Measurements from ENCODE around the gene ATG9A. TPM values are rescaled to one million over a fixed set of nuclear protein-coding genes. Genes with fewer than 3 reads are reported as not detected.

ATG9A gene
- total RNA-seq, 1 donor: 38.4 TPM

GRCh38 chr2:219234331-219234730 lies 4.9 kb upstream of the ATG9A start:
- H3K4me3 ChIP-seq (ENCODE audit: low read depth, low read length): no peak overlapping the region
- no peak for TF ChIP-seq CTCF (IDR thresholded peaks at IDR 0.05; ENCODE audit: insufficient read depth, low read depth, low read length)
- no peak for DNase-seq (ENCODE audit: low read depth)

- DNase-seq (ENCODE audit: low read depth): peak; percentile 64
- TF ChIP-seq CTCF (IDR thresholded peaks at IDR 0.05; ENCODE audit: insufficient read depth, low read depth, low read length): no peak
- H3K4me3 ChIP-seq (ENCODE audit: low read depth, low read length): peak overlapping the region; percentile 76
These were observed 664 bp upstream of the ATG9A start for GRCh38 chr2:219230059-219230540.

- peak overlapping the region; percentile 76 for H3K4me3 ChIP-seq (ENCODE audit: low read depth, low read length)
- no peak for DNase-seq (ENCODE audit: low read depth)
- no peak for TF ChIP-seq CTCF (IDR thresholded peaks at IDR 0.05; ENCODE audit: insufficient read depth, low read depth, low read length)
These were observed 528 bp downstream of the ATG9A start for GRCh38 chr2:219228911-219229304.

GRCh38 chr2:219228041-219228910 lies 1.2 kb downstream of the ATG9A start:
- H3K4me3 ChIP-seq (ENCODE audit: low read depth, low read length): peak overlapping the region; percentile 76
- peak; percentile 7 for DNase-seq (ENCODE audit: low read depth)
- TF ChIP-seq CTCF (IDR thresholded peaks at IDR 0.05; ENCODE audit: insufficient read depth, low read depth, low read length): no peak

- DNase-seq (ENCODE audit: low read depth): no peak
- no peak for TF ChIP-seq CTCF (IDR thresholded peaks at IDR 0.05; ENCODE audit: insufficient read depth, low read depth, low read length)
- no peak overlapping the region for H3K4me3 ChIP-seq (ENCODE audit: low read depth, low read length)
These were observed 4.1 kb downstream of the ATG9A start for GRCh38 chr2:219225350-219225749.

GRCh38 chr2:219223831-219224610 lies 5.4 kb downstream of the ATG9A start:
- H3K4me3 ChIP-seq (ENCODE audit: low read depth, low read length): no peak overlapping the region
- TF ChIP-seq CTCF (IDR thresholded peaks at IDR 0.05; ENCODE audit: insufficient read depth, low read depth, low read length): no peak
- no peak for DNase-seq (ENCODE audit: low read depth)

Measured in fibroblast of villous mesenchyme (primary cell).